Jurkat, Clone E6-1 (cell line): ENCODE results near the gene SLX9.

ENCODE experiments used
- DNase-seq: peaks from one replicate; pipeline ENCODE4 v3.0.0-alpha.2; 2011; ENCODE audit warnings: low read depth, low spot score
- H3K4me3 ChIP-seq: 2 replicates; pipeline ENCODE4 v1.5.1; 2011; ENCODE audit warnings: mild to moderate bottlenecking, low read length, control low read depth, moderate library complexity

Gene SLX9

GRCh38 chr21:44900559-44901251 lies 39.1 kb upstream of the SLX9 start:
- no peak for DNase-seq
- H3K4me3 ChIP-seq: no peak overlapping the region

- no peak overlapping the region for H3K4me3 ChIP-seq
- no peak for DNase-seq
Measured at GRCh38 chr21:44901391-44902074, 38.3 kb upstream of the SLX9 start.

- no peak overlapping the region for H3K4me3 ChIP-seq
- DNase-seq: no peak
Measured at GRCh38 chr21:44902268-44903049, 37.4 kb upstream of the SLX9 start.

GRCh38 chr21:44903050-44903685 lies 36.7 kb upstream of the SLX9 start:
- no peak overlapping the region for H3K4me3 ChIP-seq
- DNase-seq: no peak

- DNase-seq: no peak
- H3K4me3 ChIP-seq: no peak overlapping the region
Measured at GRCh38 chr21:44903689-44904088, 36.1 kb upstream of the SLX9 start.

- no peak overlapping the region for H3K4me3 ChIP-seq
- DNase-seq: no peak
Measured at GRCh38 chr21:44904141-44904923, 35.5 kb upstream of the SLX9 start.

GRCh38 chr21:44905016-44905727 lies 34.7 kb upstream of the SLX9 start:
- no peak overlapping the region for H3K4me3 ChIP-seq
- no peak for DNase-seq

- H3K4me3 ChIP-seq: no peak overlapping the region
- DNase-seq: no peak
Measured at GRCh38 chr21:44905728-44906090, 34.1 kb upstream of the SLX9 start.

- H3K4me3 ChIP-seq: no peak overlapping the region
- DNase-seq: no peak
Measured at GRCh38 chr21:44907225-44907965, 32.4 kb upstream of the SLX9 start.

GRCh38 chr21:44907966-44908895 lies 31.6 kb upstream of the SLX9 start:
- DNase-seq: no peak
- no peak overlapping the region for H3K4me3 ChIP-seq

- no peak for DNase-seq
Measured at GRCh38 chr21:44908908-44909307, 30.9 kb upstream of the SLX9 start.

GRCh38 chr21:44909719-44910118 lies 30.1 kb upstream of the SLX9 start:
- DNase-seq: no peak
- no peak overlapping the region for H3K4me3 ChIP-seq

More at GRCh38 chr21:44908908-44909307, 30.9 kb upstream of the SLX9 start:
- no peak overlapping the region for H3K4me3 ChIP-seq

GRCh38 chr21:44910229-44911067 lies 29.4 kb upstream of the SLX9 start:
- no peak for DNase-seq
- H3K4me3 ChIP-seq: no peak overlapping the region

GRCh38 chr21:44911068-44911383 lies 28.8 kb upstream of the SLX9 start:
- no peak for DNase-seq
- peak overlapping the region; percentile 37 for H3K4me3 ChIP-seq

- DNase-seq: peak; percentile 82
- peak overlapping the region; percentile 37 for H3K4me3 ChIP-seq
Measured at GRCh38 chr21:44911384-44912157, 28.3 kb upstream of the SLX9 start.
